Neural cell (in vitro differentiated cells): Measurements from ENCODE around the gene LGALS1. TPM values are rescaled to one million over a fixed set of nuclear protein-coding genes. Genes with fewer than 3 reads are reported as not detected.

Experiments
- H2AFZ ChIP-seq: fragments of 200-600, 300-800 bp; sonication (generic), shearing (Covaris generic); 2 replicates; pipeline ENCODE4 v1.6.0; 2014; ENCODE audit warnings: low read depth, mild to moderate bottlenecking, antibody characterized with exemption, low read length, moderate library complexity
- H3F3A ChIP-seq: fragments of 200-600 bp; shearing (Covaris generic); 2 replicates; pipeline ENCODE4 v1.6.1; 2016; ENCODE audit warnings: mild to moderate bottlenecking, moderate library complexity, mixed read lengths, antibody characterized with exemption, low read length; ENCODE audit not compliant: insufficient read depth, poor library complexity, severe bottlenecking
- H3K27ac ChIP-seq: fragments of 200-600, 300-800 bp; sonication (generic), shearing (Covaris generic); 2 replicates; pipeline ENCODE4 v1.5.1; 2014; ENCODE audit warnings: mild to moderate bottlenecking, low read length, moderate library complexity
- H3K27me3 ChIP-seq: fragments of 300-800, 200-600 bp; sonication (generic), shearing (Covaris generic); 2 replicates; pipeline ENCODE4 v1.6.0; 2014; ENCODE audit warnings: mild to moderate bottlenecking, low read depth, low read length, moderate library complexity; ENCODE audit not compliant: insufficient read depth
- H3K36me3 ChIP-seq: fragments of 300-800, 200-600 bp; sonication (generic), shearing (Covaris generic); 2 replicates; pipeline ENCODE4 v1.5.1; 2014; ENCODE audit warnings: mild to moderate bottlenecking, antibody characterized with exemption, low read length, moderate library complexity; ENCODE audit not compliant: insufficient read depth
- H3K4me2 ChIP-seq: fragments of 300-800, 200-600 bp; sonication (generic), shearing (Covaris generic); 2 replicates; pipeline ENCODE4 v1.6.0; 2014; ENCODE audit warnings: mild to moderate bottlenecking, low read length
- H3K4me3 ChIP-seq: fragments of 300-800, 200-600 bp; sonication (generic), shearing (Covaris generic); 2 replicates; pipeline ENCODE4 v1.5.1; 2014; ENCODE audit warnings: mild to moderate bottlenecking, low read length, moderate library complexity
- H3K79me2 ChIP-seq: fragments of 200-600 bp; shearing (Covaris generic); replicated peaks from 2 replicates; pipeline ENCODE4 v1.6.0; 2014; ENCODE audit warnings: mild to moderate bottlenecking, low read length, moderate library complexity; ENCODE audit not compliant: insufficient read depth
- H3K9ac ChIP-seq: fragments of 300-800, 200-600 bp; sonication (generic), shearing (Covaris generic); 2 replicates; pipeline ENCODE4 v1.6.1; 2016; ENCODE audit warnings: mild to moderate bottlenecking, low read length, mixed read lengths
- H3K9me2 ChIP-seq: fragments of 200-600 bp; shearing (Covaris generic); 2 replicates; pipeline ENCODE4 v1.6.1; 2016; ENCODE audit warnings: mild to moderate bottlenecking, low read length, mixed read lengths; ENCODE audit not compliant: insufficient read depth
- H3K9me3 ChIP-seq: fragments of 200-600, 300-800 bp; sonication (generic), shearing (Covaris generic); 2 replicates; pipeline ENCODE4 v1.6.1; 2016; ENCODE audit warnings: mild to moderate bottlenecking, mixed run types, low read length, moderate library complexity, mixed read lengths
- H4K20me1 ChIP-seq: fragments of 200-600 bp; shearing (Covaris generic); 2 replicates; pipeline ENCODE4 v1.6.1; 2016; ENCODE audit warnings: mild to moderate bottlenecking, mixed run types; ENCODE audit not compliant: insufficient read depth
- CTCF ChIP-seq: fragments of 450-650 bp; IDR thresholded peaks from 2 replicates; pipeline ENCODE4 v1.5.1; 2014; ENCODE audit warnings: antibody characterized with exemption, mild to moderate bottlenecking, moderate library complexity; ENCODE audit not compliant: poor library complexity, severe bottlenecking
- EP300 ChIP-seq: fragments of 450-650 bp; conservative IDR thresholded peaks from 2 replicates; pipeline ENCODE4 v1.6.1; 2014; ENCODE audit warnings: antibody characterized with exemption, mild to moderate bottlenecking, moderate library complexity; ENCODE audit not compliant: poor library complexity, severe bottlenecking
- EZH2 ChIP-seq: fragments of 200-600, 300-800 bp; shearing (Covaris generic), sonication (generic); IDR thresholded peaks from 2 replicates; pipeline ENCODE4 v1.6.1; 2014; ENCODE audit warnings: antibody characterized with exemption, low read length, borderline replicate concordance, mild to moderate bottlenecking; ENCODE audit not compliant: insufficient read depth, poor library complexity, severe bottlenecking
- MXI1 ChIP-seq: fragments of 450-650 bp; conservative IDR thresholded peaks from 2 replicates; pipeline ENCODE4 v1.6.1; 2014; ENCODE audit warnings: antibody characterized with exemption, mild to moderate bottlenecking; ENCODE audit not compliant: poor library complexity, severe bottlenecking
- POLR2AphosphoS5 ChIP-seq: IDR thresholded peaks from 2 replicates; pipeline ENCODE4 v1.6.1; 2012
- RAD21 ChIP-seq: fragments of 450-650 bp; conservative IDR thresholded peaks from 2 replicates; pipeline ENCODE4 v1.6.1; 2014; ENCODE audit warnings: antibody characterized with exemption, mild to moderate bottlenecking, moderate library complexity
- REST ChIP-seq: IDR thresholded peaks from 2 replicates; pipeline ENCODE4 v1.6.1; 2012; ENCODE audit warnings: borderline replicate concordance
- SMC3 ChIP-seq: fragments of 450-650 bp; conservative IDR thresholded peaks from 2 replicates; pipeline ENCODE4 v1.6.1; 2014; ENCODE audit warnings: antibody characterized with exemption, mild to moderate bottlenecking, moderate library complexity; ENCODE audit not compliant: poor library complexity
- TAF1 ChIP-seq: IDR thresholded peaks from 2 replicates; pipeline ENCODE4 v1.6.1; 2012; ENCODE audit warnings: low read depth
- polyA minus RNA-seq: library from RNA; depleted of rRNA, polyadenylated mRNA; stranded (reverse); fragments of >200 nt; gene quantifications from 2 replicates; pipeline ENCODE4 v1.2.3, GENCODE V29; 2014
- polyA plus RNA-seq: library from polyadenylated mRNA; depleted of rRNA; stranded (reverse); fragments of >200 nt; gene quantifications from 2 replicates; pipeline ENCODE4 v1.2.3, GENCODE V29; 2014

LGALS1 gene
- polyA plus RNA-seq (not detected in 2 replicates), polyA minus RNA-seq (1.5 TPM in 1 of 2 replicates, not detected in the other)

GRCh38 chr22:37674951-37675929 lies at the start of gene LGALS1:
LGALS1 (plus strand) TSS chr22:37675636; CDS start chr22:37675703, 67 bp downstream.
- Histone ChIP-seq H3K4me2 (no peak within 1 kb of the TSS), H3K9me2 (no peaks in the 10 kb centered on the region), H3K9ac (no peak within 1 kb of the TSS), H3K9me3 (no peaks in the 10 kb centered on the region), H3K27ac (no peak within 1 kb of the TSS), H3F3A (no peaks in the 10 kb centered on the region), H3K36me3 (no peaks in the 10 kb centered on the region), H3K4me3 (no peak within 1 kb of the TSS), H3K27me3 (no peaks in the 10 kb centered on the region), H2AFZ (no peak within 1 kb of the TSS), H4K20me1 (no peaks in the 10 kb centered on the region), H3K79me2 (no peaks in the 10 kb centered on the region)
- TF ChIP-seq REST (no peak), SMC3 (no peak), EP300 (no peak), EZH2 (no peak), CTCF (no peak), MXI1 (no peak), RAD21 (no peak), TAF1 (no peak), POLR2AphosphoS5 (no peak)

GRCh38 chr22:37625737-37626136 lies 49.7 kb upstream of the LGALS1 start:
- Histone ChIP-seq H2AFZ (no peak overlapping the region), H3K9me2 (no peaks in the 10 kb centered on the region), H3K27ac (no peak overlapping the region), H3K36me3 (no peaks in the 10 kb centered on the region), H3K9me3 (no peaks in the 10 kb centered on the region), H3K4me3 (no peak overlapping the region), H3F3A (no peaks in the 10 kb centered on the region), H4K20me1 (no peaks in the 10 kb centered on the region), H3K4me2 (no peak overlapping the region), H3K27me3 (no peaks in the 10 kb centered on the region), H3K79me2 (no peaks in the 10 kb centered on the region), H3K9ac (no peak overlapping the region)
- TF ChIP-seq SMC3 (no peak), MXI1 (no peak), POLR2AphosphoS5 (no peak), CTCF (no peak)
